HG03045 (cell line): ENCODE measurements around the gene FEZF2.

Source experiments
- ATAC-seq: cut with Tn5 transposase; IDR thresholded peaks from one replicate; pipeline ENCODE4 v1.9.1; 2021; ENCODE audit warnings: mild to moderate bottlenecking, moderate library complexity; ENCODE audit not compliant: unreplicated experiment

Gene FEZF2

GRCh38 chr3:62373215-62373614, at the start of gene FEZF2:
Gene FEZF2 (minus strand): TSS chr3:62373550. CDS start chr3:62372868, 682 bp downstream.
- no peak for ATAC-seq

DNA sequence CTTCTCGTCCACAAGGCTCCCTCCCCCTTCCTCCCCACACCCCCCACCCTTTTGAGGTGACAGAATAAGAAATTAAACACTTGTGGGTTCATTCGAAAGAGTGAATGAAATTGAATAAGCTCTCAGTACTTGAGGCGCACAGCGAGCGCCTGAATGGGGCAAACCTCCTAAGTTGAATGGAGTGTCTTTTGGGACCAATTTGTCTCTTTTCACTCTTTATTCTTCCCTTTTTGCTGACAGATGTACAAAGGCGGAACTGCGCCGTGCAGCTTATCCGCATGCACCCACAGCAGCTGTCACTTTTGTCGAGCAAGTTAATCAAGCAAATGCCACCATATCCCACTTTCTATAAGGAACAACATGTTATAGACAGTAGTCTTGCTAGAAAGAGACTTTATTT, 47.9 kb upstream of the FEZF2 start:
- no peak for ATAC-seq

DNA sequence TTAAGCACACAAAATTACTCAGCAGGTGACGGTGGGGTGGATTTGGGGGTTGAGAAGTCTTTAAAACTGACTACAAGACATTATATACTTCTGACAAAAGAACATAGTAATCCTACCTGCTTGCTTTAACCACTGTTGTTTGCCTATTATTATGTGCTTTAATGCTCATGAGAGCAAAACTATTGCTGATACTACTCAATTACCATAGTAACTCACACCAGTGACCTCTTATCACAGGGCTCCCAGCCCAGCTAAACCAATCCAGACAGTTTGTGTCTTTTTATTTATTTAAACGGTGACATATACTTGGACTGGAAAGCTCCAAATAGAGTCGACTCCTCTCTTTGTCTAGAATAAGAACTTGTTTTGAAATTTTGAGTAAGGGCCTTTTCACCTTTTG, 42.8 kb upstream of the FEZF2 start:
- no peak for ATAC-seq

DNA sequence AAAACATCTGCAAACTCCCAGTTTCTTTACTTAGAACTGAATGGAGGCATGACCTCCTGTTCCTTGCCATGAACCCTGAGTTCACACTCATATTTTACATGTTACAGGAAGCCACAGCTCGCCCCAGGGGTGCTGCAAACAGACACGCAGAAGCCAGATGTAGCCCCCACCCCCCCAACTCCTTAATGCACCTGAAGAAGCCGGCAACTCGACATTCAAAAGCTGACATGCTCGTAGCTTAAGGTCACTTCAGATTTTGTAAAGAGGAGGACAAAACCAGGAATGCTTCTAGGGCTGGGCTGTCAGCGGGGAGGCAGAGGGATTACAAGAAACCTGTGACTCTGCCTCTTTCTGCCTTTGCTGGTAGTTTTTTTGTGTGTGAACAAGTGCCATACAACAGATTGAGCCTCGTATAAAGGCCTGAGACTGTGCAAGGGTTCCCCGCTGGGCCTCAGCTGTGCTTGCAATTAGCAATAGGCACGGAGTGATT, 42.0 kb upstream of the FEZF2 start:
- ATAC-seq = no peak

GRCh38 chr3:62414786-62415185, 41.4 kb upstream of the FEZF2 start:
- ATAC-seq = no peak

GRCh38 chr3:62413687-62414086, 40.3 kb upstream of the FEZF2 start:
- ATAC-seq = no peak

GRCh38 chr3:62406945-62407344, 33.6 kb upstream of the FEZF2 start:
- ATAC-seq = no peak

- no peak for ATAC-seq
Measured at GRCh38 chr3:62405566-62405965, 32.2 kb upstream of the FEZF2 start.

DNA sequence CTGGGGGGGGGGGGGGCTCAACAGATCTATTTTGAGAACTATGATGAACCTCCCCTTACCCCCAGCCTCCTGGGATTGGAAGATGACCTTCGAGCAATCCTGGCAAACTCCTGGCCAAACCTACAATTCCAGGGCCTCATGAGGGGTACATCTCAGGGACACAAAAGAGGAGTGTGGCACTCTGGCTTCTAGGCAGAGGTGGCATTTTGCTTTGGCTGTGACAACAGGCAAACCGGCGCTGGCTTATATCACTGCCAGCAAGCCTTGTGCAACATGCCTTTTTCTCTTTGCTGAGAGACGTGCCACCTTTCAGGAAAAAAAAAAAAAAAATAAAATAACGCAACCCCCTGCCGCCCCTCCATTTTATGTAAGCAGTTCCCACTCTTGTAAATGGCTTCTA, 31.8 kb upstream of the FEZF2 start:
- ATAC-seq = no peak

DNA sequence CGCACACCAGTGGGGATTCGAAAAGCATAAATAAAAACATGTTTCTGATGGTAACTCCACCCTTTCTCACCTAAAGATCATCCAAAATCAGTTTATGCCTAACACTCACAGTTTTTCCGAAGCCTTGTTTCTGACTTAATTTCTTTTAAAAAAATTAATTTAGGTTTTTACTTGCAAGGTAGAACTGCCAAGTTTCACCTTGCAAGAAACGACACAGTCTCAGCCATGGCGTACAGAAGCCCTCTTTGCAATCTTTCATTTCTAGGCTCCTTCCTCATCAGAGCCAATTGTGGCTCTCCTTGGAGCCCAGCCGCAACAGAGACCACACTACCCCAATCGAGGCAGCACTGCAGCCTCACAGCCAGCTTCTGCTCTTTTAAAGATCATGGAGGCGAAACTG, 31.0 kb upstream of the FEZF2 start:
- no peak for ATAC-seq

DNA sequence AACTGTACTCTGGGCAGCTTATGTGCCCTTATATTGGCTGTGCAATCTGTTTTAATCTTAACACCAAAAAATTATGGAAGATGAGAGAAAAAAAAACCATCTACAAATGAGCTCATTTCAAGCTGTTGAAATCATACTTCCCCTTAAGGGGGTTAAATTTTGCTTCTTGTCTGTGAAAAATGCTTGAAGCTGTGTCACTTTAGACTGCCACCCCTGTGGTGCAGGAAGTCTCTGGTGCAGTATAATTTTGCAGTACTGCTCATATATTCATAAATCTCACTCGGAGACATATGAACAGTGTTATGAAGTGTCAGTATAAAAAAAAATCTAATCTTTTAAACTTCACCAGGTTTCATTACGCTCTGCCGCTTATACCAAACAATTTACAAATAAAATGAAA, 30.4 kb upstream of the FEZF2 start:
- no peak for ATAC-seq

DNA sequence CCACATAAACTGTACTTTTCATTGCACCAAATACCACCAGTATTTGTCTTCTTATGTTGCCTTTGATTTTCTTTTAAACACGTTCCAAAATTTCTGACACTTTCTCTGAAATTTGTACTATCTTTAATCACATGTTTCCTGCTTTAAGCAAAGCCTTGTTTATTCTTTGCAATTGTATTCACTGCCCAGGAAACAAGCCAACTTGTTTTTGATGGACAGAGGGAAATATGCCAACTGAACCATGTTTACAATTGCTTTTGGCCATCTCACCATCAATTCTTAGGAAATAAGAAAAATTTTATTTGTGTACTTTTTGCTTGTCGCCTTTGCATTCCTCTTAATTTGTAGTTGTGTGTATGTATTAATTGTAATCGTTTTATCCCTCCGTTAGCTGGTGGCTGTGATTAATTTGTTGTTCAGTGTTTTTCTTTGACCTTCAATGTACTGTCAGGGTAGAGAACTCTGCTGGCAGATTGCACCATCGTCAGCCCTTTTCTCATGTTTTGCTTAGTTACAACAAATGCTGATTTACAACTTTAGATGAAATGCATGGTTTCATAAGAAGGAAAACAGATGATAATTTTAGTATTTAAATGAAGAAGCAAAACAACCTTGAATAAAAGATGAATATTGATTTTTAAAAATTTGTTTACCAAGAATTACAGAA, 19.4 kb upstream of the FEZF2 start:
- ATAC-seq = no peak

GRCh38 chr3:62387251-62387650, 13.9 kb upstream of the FEZF2 start:
- ATAC-seq = no peak

- no peak for ATAC-seq
Measured at GRCh38 chr3:62379321-62379798, 6.0 kb upstream of the FEZF2 start.

- ATAC-seq = no peak
Measured at GRCh38 chr3:62378921-62379320, 5.6 kb upstream of the FEZF2 start.

- no peak for ATAC-seq
Measured at GRCh38 chr3:62378311-62378789, 5.0 kb upstream of the FEZF2 start.

GRCh38 chr3:62376906-62377877, 3.8 kb upstream of the FEZF2 start:
- no peak for ATAC-seq

GRCh38 chr3:62376454-62376720, 3.0 kb upstream of the FEZF2 start:
- ATAC-seq = no peak

DNA sequence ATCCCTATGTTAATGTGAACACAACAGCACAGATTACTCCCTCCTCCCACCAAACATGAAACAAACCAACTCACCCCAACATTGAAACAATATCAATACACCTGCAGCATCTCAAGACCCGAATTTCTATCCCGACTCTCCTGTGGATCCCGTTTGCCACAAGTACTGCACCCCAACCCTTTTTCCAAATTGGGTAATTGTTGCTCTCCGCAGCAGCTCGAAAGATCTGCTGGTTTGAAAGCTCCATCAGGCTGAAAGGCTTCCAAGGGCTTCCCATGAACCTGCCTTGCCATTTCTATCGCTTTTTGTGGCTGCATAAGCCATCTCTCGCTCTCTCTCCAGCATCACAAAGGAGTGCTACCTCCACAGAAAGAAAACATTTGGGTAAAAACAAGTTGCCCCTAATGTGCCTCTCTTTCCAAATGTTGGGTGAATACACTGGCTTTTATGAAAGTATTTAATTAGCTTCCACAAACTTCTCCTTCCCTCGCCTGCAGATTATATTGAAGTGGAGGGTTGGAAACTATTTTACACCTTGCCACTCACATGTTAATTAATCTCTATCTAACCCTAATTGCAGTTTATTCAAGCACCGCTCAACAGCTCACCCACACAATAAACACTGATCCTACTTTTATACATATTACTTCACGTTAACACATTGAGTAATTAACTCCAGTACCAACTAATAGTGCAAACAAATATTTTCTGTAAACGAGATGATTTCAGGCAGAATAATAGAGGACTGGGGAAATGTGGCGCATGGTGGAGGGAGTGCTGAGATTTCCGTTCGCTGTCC, 2.5 kb upstream of the FEZF2 start:
- ATAC-seq = no peak

- no peak for ATAC-seq
Measured at GRCh38 chr3:62374341-62375218, 1.2 kb upstream of the FEZF2 start.
